Left colon (tissue), 2 donors: ENCODE data around the gene KCNQ5. TPM values are rescaled to one million over a fixed set of nuclear protein-coding genes. Genes with fewer than 3 reads are reported as not detected.
"Not testable (repeated sequence)": the region's sequence is repeated elsewhere in the genome, so short reads cannot be mapped to it uniquely, and the experiment has no call there.

Source experiments
- ATAC-seq: fragments of 200-7000 bp; cut with Tn5 transposase; one replicate; pipeline ENCODE4 v1.9.1; 2020; ENCODE audit warnings: mild to moderate bottlenecking, moderate library complexity
- DNase-seq, 2 donors: peaks; one replicate each; pipeline ENCODE4 v3.0.0-alpha.2; 2020
- intact Hi-C, 2 donors: fragments of 100-400 bp; cut with DNase I in 1 of 2; cut with micrococcal nuclease in 1 of 2; formaldehyde crosslinking; loops; one replicate each; pipeline versions ENCODE4 v1.11.2 to v1.14.0; 2022; cut with DNase I, micrococcal nuclease
- microRNA-seq, 2 donors: library from miRNA; unstranded; fragments of <30 nt; microRNA quantifications; one replicate each; pipeline versions ENCODE4 v1.1.0 to v1.2.0, GENCODE V29; 2020
- total RNA-seq, 2 donors: library from RNA; stranded (reverse); fragmentation: NEBNext Ultra II Directional; extraction: Animal tissue kit (Norgen Biotek cat#: 25700); gene quantifications; one replicate each; pipeline ENCODE4 v1.2.1, GENCODE V29; 2021
- donor health status: DM: no; HTN: no; CAD: no.
- donor health status: DM: yes; HTN: yes; CAD: no.

KCNQ5 gene
- total RNA-seq, 2 donors from 2014 or later, result 0.47 TPM; not detected in 1

DNA sequence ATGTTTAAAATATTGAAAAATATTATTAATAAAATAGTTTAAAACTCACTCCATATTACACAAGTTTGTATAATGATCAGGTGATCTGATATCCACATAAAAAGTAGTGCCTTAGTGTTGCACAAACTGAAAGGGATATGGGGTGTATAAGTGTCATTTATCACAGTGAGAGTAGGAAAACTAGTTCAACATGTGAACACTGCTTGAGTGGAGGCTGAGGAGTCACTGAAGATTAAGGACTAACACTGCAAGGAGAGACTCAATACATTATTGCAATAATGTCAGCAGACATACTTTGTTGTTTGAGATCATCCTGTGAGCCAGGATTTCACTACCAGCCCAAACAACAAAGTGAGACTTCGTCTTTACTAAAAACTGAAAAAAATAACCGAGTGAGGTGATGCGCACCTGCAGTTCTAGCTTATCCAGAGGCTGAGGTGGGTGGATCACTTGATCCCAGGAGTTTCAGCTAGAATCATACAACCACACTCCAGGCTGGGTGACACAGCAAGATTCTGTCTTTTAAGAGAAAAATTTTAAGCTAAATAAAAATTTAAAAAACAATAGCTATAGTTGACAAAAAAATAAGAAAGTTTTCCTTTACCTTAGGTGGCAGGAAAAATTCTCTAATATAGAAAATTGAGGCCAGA, 605.9 kb downstream of the KCNQ5 start:
- DNase-seq (no peak), ATAC-seq (no peak)
- intact Hi-C loops, result no loop called here

DNA sequence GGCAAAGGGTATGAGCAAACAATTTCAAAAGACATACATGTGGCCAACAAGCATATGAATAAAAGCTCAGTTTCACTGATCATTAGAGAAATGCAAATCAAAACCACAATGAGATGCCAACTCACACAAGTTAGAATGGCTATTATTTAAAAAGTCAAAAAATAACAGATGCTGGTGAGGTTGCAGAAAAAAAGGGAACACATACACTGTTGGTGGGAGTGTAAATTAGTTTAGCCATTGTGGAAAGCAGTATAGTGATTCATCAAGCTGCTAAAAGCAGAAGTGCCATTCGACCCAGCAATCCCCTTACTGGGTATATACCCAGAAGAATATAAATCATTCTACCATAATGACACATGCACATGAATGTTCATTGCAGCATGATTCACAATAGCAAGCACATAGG, 610.1 kb downstream of the KCNQ5 start:
- ATAC-seq (no peak), DNase-seq (no peak)
- intact Hi-C loops, result no loop called here

DNA sequence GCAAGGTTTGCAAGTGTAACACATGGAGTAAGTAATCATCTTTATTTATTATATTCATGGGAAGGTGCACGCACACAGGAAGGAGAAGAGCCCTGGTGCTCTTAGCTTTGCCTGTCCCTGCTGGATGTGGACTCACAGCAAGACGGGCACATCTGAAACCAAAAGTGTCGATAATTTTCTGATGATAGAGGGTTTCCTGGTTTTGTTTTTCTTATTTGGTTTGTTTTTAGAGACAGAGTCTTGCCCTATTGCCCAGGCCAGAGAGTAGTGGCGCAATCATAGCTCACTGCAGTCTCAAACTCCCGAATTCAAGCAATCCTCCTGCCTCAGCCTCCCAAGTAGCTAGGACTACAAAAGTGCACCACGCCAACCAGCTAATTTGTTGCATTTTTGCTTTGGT, 611.2 kb downstream of the KCNQ5 start:
- no peak for DNase-seq
- intact Hi-C loops, result no loop called here
- no peak for ATAC-seq

DNA sequence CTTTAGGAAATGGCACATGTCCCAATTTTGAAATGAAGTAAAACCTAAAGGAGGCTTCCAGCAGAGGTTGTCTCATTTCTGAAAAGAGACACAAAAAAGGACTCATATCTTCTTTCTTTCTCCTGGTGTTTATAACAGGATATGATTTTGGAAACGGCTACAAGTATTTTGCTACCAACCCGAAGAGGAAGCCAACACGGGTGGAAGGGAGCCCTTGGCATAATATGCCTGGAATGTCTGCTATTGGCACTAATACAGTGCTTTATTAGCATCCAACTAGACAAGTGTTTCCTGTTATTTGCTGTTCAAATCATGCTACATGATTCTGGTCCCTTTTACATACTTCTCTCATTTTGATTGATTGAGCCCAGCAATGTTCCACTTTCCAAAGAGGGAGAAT, 612.1 kb downstream of the KCNQ5 start:
- ATAC-seq, intact Hi-C loops, DNase-seq: not testable (repeated sequence)

DNA sequence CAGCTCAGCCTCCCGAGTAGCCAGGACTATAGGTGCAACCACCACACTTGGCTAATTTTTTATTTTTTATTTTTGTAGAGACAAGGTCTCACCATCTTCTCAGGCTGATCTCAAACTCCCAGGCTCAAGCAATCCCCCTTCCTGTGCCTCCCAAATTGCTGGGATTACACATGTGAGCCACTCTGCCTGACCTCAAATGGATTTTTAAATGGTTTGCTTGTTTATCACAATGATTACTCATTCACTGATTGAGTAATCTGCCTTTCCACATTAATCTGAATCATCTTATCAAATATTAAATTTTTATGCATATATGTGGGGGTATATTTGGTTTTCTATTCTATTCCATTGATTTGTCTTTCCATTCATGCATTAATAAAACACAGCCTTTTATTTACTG, 612.9 kb downstream of the KCNQ5 start:
- ATAC-seq (no peak), DNase-seq (no peak)

DNA sequence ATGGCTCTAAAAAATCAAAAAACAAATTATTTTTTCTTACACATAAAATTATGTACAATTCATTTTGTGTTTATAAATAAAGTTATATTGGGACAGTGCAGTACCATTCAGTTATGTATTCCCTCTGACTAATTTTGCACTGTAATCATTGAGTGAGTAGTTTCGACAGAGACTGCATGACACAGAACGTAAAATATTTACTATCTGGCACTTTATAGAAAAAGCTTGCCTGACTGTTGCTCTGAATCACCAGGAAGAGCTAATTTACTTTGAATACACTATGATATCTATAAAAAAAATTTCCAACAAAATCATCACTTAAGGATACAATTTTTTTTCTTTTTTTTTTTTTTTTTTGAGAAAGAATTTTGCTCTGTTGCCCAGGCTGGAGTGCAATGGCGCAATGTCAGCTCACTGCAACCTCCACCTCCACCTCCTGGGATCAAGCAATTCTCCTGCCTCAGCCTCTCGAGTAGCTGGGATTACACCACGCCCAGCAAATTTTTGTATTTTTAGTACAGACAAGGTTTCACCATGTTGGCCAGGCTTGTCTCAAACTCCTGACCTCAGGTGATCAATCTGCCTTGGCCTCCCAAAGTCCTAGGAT, 614.4 kb downstream of the KCNQ5 start:
- ATAC-seq (no peak), DNase-seq (no peak)
- intact Hi-C loops, result no loop called here

More for the DNA sequence above, 612.9 kb downstream of the KCNQ5 start:
- intact Hi-C loops, result no loop called here

DNA sequence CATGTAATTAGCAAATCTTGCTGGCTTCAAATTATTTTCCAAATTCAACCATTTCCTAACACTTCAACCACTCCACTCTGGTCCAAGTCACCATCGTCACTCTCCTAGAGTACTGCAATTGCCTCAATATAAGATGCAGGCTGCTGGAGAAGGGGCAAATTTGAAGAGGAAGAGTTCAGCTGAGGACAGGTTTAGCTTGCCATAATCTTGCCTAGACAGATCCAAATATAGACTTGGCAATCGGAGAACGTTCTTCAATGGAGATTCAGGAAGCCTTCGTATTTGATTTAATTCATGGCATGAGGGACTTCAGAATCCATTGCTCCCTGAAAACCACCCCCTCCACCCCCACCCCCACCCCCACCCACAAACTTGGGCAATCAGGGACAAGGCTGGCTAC, 618.9 kb downstream of the KCNQ5 start:
- ATAC-seq (no peak), DNase-seq (no peak)
- intact Hi-C loops, result no loop called here

DNA sequence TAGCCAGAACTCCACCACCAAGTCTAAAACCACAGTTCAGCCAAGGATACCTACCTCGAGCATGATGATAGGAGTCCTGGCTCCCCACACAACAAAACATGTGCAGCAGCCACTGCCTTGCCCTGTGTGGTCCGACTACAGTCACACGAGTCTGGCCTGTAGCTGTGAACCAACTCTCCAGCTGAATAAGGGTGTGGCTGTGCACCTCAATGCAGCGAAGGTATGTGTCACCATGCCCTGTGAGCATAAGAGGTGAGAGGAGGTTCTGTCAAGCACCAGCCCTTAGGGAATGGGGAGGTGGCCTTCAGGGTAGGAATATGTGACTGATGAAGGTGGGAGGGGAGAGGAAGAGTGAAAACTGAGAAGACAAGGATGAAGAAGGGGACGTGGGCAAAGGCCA, 620.1 kb downstream of the KCNQ5 start:
- DNase-seq, result no peak
- intact Hi-C loops, result no loop called here
- ATAC-seq, result no peak

Small RNA genes within 50 kb of the gene (microRNA-seq; reads per million reads assigned to microRNA genes)
- gene MIR4282, result 0 reads per million in 2 donors
